Mucosa of rectum (tissue), 2 donors: ENCODE results near the gene PLPP3.

Experiments used
- H3K27ac ChIP-seq, 2 donors: one replicate each; pipeline ENCODE4 v1.7.0; 2013; ENCODE audit warnings: inconsistent platforms in 2 of 2, low read depth in 2 of 2, low read length in 2 of 2
- H3K27me3 ChIP-seq, 2 donors: one replicate each; pipeline ENCODE4 v1.7.0; 2013; ENCODE audit warnings: low read length in 2 of 2; ENCODE audit not compliant: control insufficient read depth in 2 of 2, insufficient read depth in 2 of 2
- H3K36me3 ChIP-seq, 2 donors: one replicate each; pipeline ENCODE4 v1.7.0; 2013; ENCODE audit warnings: low read length in 2 of 2; ENCODE audit not compliant: control insufficient read depth in 2 of 2, insufficient read depth in 2 of 2
- H3K4me1 ChIP-seq, 2 donors: one replicate each; pipeline ENCODE4 v1.7.0; 2013; ENCODE audit warnings: low read length in 2 of 2, mild to moderate bottlenecking in 1 of 2; ENCODE audit not compliant: control insufficient read depth in 2 of 2, insufficient read depth in 2 of 2
- H3K4me3 ChIP-seq, 2 donors: one replicate each; pipeline ENCODE4 v1.7.0; 2013; ENCODE audit warnings: low read length in 2 of 2
- H3K9ac ChIP-seq, 2 donors: one replicate each; pipeline ENCODE4 v1.7.0; 2013; ENCODE audit warnings: low read length in 2 of 2, low read depth in 1 of 2, mild to moderate bottlenecking in 1 of 2
- H3K9me3 ChIP-seq, 2 donors: one replicate each; pipeline ENCODE4 v1.7.0; 2013; ENCODE audit warnings: low read length in 2 of 2; ENCODE audit not compliant: control insufficient read depth in 2 of 2
- donor health status: healthy.
- donor health status: Normal muscosa, but diverticular disease.

The PLPP3 gene

DNA sequence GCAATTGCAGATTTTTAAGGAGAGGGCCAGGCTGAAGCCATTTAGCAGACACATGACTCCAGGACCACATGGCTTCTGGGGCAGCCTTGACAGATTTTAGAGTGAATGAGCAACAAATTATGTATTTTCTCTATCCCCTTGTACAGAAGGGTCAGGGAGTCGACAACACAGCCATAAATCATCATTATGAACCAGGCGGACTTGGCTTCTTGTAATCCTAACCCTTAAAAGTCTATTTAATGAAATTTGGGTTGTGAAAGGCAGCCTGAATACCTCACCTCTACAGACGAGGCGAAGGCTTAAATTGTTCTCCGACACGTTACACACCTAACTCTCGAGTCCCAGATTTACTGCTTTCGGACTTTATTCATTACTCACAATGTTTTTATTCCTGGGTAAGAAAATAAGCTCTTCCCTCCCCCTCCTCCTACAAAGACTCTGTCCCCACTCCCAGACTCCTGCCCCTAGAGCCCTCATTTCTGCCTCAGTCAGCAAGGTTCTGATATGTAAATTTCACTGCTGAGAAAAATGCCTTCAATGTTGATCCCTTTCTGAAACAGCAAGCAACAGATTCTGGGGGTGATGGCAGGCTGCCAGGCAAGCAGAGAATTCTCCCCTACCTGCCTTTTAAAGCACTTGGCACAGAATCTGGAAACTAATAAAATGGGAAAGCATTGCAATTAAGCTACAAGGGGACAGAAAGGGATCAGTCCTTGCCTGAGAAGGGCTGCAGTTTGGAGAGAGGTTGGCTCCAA is 51.6 kb downstream of the PLPP3 start:
- no peak overlapping the region for H3K4me3 ChIP-seq
- no peak overlapping the region for H3K27ac ChIP-seq
- peaks cover 8% of the 10 kb centered on the region in 2 donors for H3K36me3 ChIP-seq
- peaks cover 22 to 32% of the 10 kb centered on the region in 2 donors for H3K4me1 ChIP-seq
- no peaks in the 10 kb centered on the region for H3K27me3 ChIP-seq
- no peaks in the 10 kb centered on the region for H3K9me3 ChIP-seq
- H3K9ac ChIP-seq: no peak overlapping the region

- no peak overlapping the region for H3K9ac ChIP-seq
- peaks cover 20 to 32% of the 10 kb centered on the region in 2 donors for H3K4me1 ChIP-seq
- no peaks in the 10 kb centered on the region for H3K27me3 ChIP-seq
- H3K4me3 ChIP-seq: no peak overlapping the region
- peaks cover 8% of the 10 kb centered on the region in 2 donors for H3K36me3 ChIP-seq
- peak overlapping the region; percentile 17 to 39 for H3K27ac ChIP-seq
- no peaks in the 10 kb centered on the region for H3K9me3 ChIP-seq
Observed at GRCh38 chr1:56526571-56527174, 52.7 kb downstream of the PLPP3 start.

DNA sequence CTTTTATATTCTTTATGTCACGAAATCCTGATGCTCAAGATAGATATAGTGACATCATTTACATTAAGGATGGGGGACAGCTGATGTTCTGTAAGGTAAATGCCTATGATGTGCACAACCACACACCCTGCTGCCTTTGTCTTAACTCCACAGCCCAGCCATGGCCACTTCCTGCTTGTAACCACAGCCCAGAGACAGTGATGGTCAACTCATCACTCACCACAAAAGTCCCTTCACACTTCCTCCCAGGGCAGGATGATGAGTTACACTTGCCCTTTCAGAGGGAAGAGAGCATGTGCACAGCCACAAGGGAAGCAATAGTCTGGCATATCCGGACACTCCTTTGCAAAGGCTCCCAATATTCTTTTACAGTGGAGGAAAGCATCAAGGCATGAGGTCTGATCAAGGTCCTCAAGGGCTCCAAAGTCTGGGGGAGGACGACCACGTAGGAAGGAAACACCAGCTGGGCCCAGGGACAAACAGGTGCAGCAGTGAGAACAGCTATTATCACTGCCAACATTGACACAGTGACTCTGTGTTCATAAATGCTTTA is 53.8 kb downstream of the PLPP3 start:
- no peaks in the 10 kb centered on the region for H3K9me3 ChIP-seq
- peaks cover 20 to 32% of the 10 kb centered on the region in 2 donors for H3K4me1 ChIP-seq
- no peaks in the 10 kb centered on the region for H3K27me3 ChIP-seq
- no peak overlapping the region for H3K9ac ChIP-seq
- H3K4me3 ChIP-seq: no peak overlapping the region
- H3K27ac ChIP-seq: no peak overlapping the region
- H3K36me3 ChIP-seq: peaks cover 8 to 11% of the 10 kb centered on the region in 2 donors

- Histone ChIP-seq H3K9ac (no peak overlapping the region), H3K36me3 (peaks cover 8 to 12% of the 10 kb centered on the region in 2 donors), H3K4me1 (peaks cover 20 to 32% of the 10 kb centered on the region in 2 donors), H3K27ac (no peak overlapping the region), H3K9me3 (no peaks in the 10 kb centered on the region), H3K4me3 (no peak overlapping the region), H3K27me3 (no peaks in the 10 kb centered on the region)
Observed at GRCh38 chr1:56524263-56524662, 55.1 kb downstream of the PLPP3 start.

GRCh38 chr1:56522680-56523079 is 56.7 kb downstream of the PLPP3 start:
- Histone ChIP-seq H3K27me3 (no peaks in the 10 kb centered on the region), H3K27ac (no peak overlapping the region), H3K4me3 (no peak overlapping the region), H3K36me3 (peaks cover 8 to 14% of the 10 kb centered on the region in 2 donors), H3K9ac (no peak overlapping the region), H3K4me1 (peaks cover 12 to 23% of the 10 kb centered on the region in 2 donors), H3K9me3 (no peaks in the 10 kb centered on the region)

- Histone ChIP-seq H3K36me3 (peaks cover 8 to 16% of the 10 kb centered on the region in 2 donors), H3K9ac (no peak overlapping the region), H3K27me3 (no peaks in the 10 kb centered on the region), H3K27ac (no peak overlapping the region), H3K9me3 (no peaks in the 10 kb centered on the region), H3K4me3 (no peak overlapping the region), H3K4me1 (peaks cover 18 to 19% of the 10 kb centered on the region in 2 donors)
Observed at GRCh38 chr1:56520016-56520601, 59.3 kb downstream of the PLPP3 start.

DNA sequence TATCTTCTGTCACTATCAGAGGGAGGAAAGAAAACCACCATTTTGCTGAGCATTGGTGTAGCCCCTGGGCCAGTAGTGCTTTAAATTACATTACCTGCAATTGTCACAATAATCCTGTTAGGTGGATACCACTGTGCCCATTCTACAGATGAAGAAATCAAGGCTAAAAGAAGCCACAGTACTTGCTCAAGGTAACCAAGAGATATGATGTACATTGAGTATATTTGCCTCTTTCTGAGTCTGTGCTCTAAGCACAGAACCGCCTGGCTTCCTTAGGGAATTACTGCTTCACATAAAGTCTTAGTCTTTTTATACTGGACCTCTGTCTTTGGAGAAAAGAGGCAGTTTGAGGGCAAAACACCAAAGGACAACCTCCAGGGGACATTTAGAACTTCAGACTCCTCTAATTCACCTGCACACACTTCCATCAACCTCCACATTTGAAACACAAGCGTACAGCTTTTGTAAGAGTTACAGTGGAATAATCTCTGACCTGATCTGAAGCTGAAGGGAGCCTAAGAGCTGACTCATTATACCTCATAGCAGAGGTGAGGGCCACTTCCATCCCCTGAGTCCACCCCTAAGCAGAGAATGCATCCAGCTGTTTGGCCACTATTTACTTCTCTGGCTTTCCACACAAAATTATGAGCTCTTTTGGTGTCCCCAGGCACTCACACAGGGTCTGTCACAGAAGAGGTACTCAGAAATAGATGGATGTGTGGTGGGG is 61.8 kb downstream of the PLPP3 start:
- Histone ChIP-seq H3K4me3 (no peak overlapping the region), H3K9me3 (no peaks in the 10 kb centered on the region), H3K27me3 (no peaks in the 10 kb centered on the region), H3K4me1 (peaks cover 18 to 19% of the 10 kb centered on the region in 2 donors), H3K9ac (peak overlapping the region in 1 of 2 donors; percentile 13), H3K36me3 (peaks cover 0 to 8% of the 10 kb centered on the region in 2 donors), H3K27ac (peak overlapping the region; percentile 70 to 73)

DNA sequence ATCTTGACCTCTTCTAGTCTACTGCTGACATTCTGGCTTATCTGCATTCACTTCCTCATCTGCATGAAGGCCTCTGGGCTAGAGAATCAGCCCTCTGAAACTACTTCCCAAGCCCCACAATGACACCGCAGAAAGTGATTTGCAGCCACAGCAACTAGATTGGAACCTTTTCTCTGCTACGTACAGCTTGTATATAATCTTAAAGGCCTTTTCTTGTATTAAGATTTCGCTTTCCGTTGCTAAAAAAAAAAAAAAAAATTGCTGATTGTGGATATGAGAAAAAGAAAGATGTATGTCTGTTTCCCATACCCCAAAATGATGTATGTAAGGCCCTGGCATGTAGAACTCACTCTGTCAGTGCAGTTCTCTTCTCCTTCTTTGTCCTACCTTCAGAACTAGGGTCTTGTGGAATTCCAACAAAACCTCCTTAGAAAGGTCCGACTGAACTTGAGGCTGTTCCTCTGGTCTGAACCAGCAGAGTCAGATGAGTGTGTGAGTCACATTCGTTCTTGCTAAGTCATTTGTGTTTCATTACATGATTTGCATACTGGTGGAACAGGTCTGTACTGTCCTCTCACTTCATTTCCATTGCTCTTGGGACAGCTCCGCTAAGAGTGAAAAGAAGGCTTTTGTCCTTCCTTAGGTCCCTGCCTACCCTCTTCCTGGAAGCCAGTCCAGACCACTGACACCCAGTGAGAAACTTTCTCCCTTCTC is 62.7 kb downstream of the PLPP3 start:
- peak overlapping the region; percentile 70 to 85 for H3K27ac ChIP-seq
- peaks cover 5 to 12% of the 10 kb centered on the region in 2 donors for H3K36me3 ChIP-seq
- H3K27me3 ChIP-seq: no peaks in the 10 kb centered on the region
- peak overlapping the region; percentile 36 for H3K9ac ChIP-seq
- peak overlapping the region; percentile 19 to 45 for H3K4me3 ChIP-seq
- H3K9me3 ChIP-seq: no peaks in the 10 kb centered on the region
- peaks cover 18 to 19% of the 10 kb centered on the region in 2 donors for H3K4me1 ChIP-seq

DNA sequence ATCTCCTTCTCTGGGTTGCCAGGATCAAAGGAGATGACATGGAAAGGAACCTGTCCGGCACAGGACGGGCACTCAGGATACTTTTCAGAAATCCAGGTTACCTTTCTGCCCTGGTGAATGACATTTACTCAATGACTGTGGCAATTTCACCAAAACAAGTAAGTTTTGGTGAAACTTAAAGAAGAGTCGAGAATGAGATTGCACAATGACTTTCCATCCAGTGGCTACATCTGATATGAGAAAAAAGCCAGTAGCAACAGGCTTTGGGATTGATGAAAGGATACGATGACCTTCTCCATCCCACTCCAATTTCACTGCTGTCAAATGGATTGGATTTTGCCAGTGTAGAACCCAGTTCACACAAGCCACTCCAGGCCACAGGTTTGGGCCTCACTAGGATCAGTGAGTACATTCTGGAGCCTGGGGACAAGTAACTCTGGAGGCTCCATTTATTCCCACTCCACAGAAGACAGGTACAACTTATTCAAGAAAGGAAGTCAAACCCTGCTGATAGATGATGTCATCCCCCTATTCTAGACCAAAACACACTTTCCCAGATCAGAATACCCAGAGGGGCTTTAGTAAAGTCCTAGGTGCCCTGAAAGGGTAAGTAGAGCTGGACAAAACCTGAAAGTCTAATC is 63.3 kb downstream of the PLPP3 start:
- Histone ChIP-seq H3K27ac (peak overlapping the region; percentile 70 to 85), H3K36me3 (peaks cover 12 to 16% of the 10 kb centered on the region in 2 donors)

More for the DNA sequence above, 63.3 kb downstream of the PLPP3 start:
- Histone ChIP-seq H3K9ac (peak overlapping the region in 1 of 2 donors; percentile 36), H3K9me3 (no peaks in the 10 kb centered on the region), H3K4me1 (peaks cover 18 to 19% of the 10 kb centered on the region in 2 donors), H3K4me3 (peak overlapping the region; percentile 19 to 45), H3K27me3 (no peaks in the 10 kb centered on the region)
